Activated CD4-positive, CD25-positive, alpha-beta regulatory T cell treated with anti-CD3 and anti-CD28 coated beads, Interleukin-2, amount 50 U/mL, for 24 hours (primary cell): ENCODE data around the gene LRRC23.
"Not testable (repeated sequence)": the region's sequence is repeated elsewhere in the genome, so short reads cannot be mapped to it uniquely, and the experiment has no call there.

Experiments used
- ATAC-seq, 2 donors: fragments of 150-1000 bp; cut with Tn5 transposase; one replicate each; pipeline ENCODE4 v1.10.0; 2021; ENCODE audit warnings: mild to moderate bottlenecking in 1 of 2, moderate library complexity in 1 of 2

LRRC23 gene, protein sequence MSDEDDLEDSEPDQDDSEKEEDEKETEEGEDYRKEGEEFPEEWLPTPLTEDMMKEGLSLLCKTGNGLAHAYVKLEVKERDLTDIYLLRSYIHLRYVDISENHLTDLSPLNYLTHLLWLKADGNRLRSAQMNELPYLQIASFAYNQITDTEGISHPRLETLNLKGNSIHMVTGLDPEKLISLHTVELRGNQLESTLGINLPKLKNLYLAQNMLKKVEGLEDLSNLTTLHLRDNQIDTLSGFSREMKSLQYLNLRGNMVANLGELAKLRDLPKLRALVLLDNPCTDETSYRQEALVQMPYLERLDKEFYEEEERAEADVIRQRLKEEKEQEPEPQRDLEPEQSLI

DNA sequence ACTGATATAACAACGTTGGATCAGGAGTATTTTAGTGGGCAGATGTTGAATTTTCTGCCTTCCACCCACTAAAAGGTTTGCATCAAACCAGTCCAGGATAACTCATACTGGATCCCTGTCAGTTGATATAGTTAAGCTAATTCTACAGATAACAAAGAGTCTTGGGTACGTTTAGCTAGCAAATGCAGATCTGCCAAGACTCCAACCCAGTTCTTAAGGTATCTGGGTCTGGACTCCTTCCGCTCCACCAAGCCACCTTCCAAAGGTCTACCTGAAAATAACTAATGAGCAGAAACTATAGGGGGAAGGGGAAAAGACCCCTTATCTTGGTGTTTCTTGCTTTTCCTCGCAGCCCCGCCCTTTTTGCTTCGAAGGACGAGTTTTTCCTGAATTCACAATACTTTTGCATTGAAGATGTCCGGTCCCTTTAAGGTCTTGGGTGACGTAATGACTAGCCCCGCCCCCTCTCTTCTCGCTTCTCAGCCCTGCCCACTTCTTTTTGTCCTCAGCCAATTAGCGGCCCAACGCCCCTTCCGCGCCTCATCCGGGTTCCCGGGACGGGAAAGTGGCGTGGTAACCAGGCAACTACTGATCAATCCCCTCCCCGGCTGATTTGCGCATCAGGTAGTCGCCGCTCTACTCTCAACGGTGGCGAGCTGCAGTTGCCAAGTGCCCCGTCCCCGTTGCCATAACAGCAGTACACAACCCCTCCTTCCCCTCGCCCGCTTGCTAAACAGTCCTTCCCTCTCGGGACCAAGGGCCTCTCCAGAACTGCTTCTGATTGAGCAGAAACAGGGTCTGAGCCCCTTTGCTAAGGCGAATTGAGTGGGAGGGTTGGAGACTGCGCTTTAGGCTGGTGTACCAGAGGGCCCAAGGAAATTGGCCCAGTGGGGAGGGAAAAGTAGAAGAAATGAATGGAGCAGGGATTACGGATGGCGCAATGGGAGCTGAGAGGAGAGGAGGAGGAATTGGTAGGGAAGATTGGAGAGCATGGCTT lies at the start of gene LRRC23:
Gene LRRC23 (plus strand): TSS at position 543 of the 997 bp plus-strand sequence. CDS start 812 bp downstream, outside the sequence.
- ATAC-seq: peak; percentile 98 to 99

DNA sequence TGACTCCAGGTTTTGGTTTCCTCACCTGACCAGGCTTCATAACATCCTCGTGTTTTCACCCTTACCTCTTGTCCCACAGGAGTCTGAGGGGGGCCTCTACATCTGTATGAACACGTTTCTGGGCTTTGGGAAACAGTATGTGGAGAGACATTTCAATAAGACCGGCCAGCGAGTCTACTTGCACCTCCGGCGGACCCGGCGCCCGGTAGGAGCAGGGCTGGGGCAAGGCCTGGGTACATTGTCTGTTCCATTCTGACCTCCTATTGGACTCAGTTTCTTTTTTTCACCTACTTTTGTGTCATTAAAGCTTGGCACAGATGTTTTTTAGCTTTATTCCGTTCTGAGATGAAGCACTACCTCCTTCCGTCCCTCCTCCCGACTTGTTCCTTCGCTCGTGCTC lies 49.3 kb upstream of the LRRC23 start:
- no peak for ATAC-seq

DNA sequence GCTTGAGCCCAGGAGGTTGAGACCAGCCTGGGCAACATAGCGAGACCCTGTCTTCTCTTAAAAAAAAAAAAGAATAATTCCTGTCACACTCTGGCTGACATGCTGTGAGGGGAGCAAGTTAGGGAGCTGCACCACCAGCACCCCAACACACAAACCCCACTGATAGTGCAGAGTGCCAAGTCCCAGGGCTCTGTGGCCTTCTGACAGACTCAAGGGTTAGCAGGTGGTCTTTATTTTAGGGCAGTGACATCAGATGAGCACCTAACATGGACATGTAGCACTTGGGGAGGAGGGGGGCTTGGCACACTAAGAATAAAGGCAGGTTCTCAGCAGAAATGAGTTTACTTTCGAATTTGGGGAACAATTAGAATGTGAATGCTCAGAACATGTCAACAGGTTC lies 45.8 kb upstream of the LRRC23 start:
- ATAC-seq: no peak

DNA sequence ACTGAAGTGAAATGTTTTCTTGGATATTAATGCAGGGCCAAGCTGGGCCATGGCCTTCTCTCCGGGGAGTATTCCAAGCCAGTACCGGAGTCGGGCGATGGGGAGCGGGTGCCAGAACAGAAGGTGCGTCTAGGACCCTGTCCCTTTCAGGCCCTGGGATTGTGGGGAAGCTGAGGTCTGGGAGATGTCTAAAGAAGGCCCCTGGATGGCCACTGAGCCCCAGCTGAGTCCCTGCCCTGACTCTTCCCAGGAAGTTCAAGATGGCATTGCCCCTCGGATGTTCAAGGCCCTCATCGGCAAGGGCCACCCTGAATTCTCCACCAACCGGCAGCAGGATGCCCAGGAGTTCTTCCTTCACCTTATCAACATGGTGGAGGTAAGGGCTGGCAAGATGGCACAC lies 44.5 kb upstream of the LRRC23 start:
- ATAC-seq: no peak

DNA sequence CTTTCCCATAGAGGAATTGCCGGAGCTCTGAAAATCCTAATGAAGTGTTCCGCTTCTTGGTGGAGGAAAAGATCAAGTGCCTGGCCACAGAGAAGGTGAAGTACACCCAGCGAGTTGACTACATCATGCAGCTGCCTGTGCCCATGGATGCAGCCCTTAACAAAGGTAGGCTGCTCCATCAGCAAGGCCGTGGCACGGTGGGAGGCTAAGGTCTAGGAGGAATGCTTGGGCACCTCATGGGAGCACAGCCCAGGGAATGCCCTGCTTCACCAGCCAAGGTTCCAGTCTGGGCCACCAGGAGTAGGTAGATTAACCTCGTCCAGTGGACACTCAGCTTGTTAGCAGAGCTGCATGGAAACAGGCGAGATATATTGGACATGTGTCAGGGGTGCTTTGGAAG lies 43.7 kb upstream of the LRRC23 start:
- ATAC-seq: no peak

DNA sequence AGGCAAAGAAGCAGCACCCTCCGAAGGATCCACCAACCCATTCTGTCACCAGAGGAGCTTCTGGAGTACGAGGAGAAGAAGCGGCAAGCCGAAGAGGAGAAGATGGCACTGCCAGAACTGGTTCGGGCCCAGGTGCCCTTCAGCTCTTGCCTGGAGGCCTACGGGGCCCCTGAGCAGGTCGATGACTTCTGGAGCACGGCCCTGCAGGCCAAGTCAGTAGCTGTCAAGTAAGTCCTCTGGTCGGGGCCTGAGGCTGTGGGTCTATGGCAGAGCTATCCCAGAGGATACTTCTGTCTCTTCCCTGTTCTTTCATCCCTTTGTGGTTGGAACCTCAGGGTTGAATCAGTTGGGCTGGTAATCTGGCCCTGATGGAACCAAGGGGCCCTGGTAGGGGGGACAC lies 43.2 kb upstream of the LRRC23 start:
- ATAC-seq: no peak

DNA sequence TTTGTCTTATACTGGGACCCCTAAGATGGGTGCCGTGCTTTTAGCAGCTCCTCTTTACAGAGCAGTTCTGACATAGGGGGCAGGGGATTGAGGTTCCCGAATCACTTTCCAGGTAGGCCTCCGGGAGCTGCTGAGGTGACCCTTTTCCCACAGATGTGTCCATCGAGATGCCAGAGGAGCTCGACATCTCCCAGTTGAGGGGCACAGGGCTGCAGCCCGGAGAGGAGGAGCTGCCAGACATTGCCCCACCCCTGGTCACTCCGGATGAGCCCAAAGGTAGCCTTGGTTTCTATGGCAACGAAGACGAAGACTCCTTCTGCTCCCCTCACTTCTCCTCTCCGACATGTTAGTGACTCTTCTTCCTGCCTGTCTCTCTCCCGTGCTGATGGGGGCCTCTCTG lies 41.6 kb upstream of the LRRC23 start:
- ATAC-seq: no peak

DNA sequence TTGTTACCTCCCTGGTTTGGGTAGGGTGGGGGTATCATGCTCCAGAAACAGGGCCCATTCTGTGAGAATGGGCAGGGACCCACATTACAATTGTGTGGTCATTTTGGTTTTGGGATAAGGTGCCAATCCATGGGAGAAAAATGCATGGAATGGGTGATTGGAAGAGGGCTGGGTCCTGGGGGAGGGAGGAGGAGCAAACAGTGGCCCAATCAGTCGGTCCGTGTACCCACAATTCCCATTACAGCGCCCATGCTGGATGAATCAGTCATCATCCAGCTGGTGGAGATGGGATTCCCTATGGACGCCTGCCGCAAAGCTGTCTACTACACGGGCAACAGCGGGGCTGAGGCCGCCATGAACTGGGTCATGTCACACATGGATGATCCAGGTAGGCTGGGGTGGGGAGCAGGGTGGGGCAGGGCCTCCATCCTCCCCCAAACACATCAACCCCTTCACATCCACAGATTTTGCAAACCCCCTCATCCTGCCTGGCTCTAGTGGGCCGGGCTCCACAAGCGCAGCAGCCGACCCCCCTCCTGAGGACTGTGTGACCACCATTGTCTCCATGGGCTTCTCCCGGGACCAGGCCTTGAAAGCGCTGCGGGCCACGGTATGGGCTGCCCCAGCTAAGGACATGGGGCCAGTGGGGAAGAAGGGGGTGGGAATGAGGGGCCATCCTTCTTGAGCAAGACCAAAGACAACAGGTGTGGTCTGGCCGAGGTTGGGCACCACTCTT lies 40.9 kb upstream of the LRRC23 start:
- ATAC-seq: no peak

DNA sequence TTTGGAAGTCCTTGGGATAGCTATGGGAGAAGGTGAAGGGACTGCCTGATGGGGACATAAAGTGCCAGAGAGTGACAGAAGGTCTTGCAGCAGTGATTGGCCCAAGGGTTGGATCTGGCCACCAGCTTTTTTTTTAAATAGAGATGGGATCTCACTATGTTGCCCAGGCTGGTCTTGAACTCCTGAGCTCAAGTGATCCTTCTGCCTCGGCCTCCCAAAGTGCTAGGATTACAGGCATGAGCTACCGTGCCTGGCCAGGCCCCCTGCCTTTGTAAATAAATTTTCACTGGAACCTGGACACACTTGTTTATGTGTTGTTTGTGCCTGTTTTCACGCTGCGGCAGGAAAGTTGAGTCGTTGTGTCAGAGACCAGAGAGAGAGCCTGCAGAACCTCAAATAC lies 39.3 kb upstream of the LRRC23 start:
- not testable (repeated sequence) for ATAC-seq

DNA sequence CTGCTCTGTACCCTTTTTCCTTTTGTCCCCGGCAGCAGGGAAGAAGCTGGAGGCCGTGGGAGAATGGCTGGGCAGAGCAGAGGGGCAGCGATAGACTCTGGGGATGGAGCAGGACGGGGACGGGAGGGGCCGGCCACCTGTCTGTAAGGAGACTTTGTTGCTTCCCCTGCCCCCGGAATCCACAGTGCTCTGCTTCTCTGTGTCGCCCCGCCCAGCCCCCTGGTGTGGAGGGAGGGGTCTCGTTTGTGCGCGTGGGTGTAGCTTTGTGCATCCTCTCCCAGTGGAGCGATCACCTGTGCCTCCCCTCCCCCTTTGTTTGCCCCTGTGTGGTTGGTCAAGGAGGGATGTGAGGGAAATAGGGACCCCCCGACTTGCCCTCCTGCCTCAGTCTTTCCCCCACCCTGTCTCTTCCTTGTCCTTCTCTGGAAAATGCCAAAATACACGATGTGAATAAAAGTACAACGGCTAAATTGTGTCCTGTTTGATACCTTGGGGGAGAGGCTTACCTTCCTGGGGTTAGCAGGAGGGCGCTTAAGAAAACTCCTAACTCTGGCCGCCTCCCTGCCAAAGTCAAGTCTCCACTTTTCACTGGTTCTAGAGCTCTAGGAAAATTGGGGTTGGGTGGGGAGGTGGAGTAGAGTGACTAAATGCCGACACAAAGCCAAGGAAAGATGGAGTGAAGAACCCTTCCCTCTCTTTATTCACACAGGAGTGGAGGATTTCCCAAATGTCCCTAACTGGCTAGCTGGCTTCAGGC lies 38.3 kb upstream of the LRRC23 start:
- ATAC-seq: no peak

DNA sequence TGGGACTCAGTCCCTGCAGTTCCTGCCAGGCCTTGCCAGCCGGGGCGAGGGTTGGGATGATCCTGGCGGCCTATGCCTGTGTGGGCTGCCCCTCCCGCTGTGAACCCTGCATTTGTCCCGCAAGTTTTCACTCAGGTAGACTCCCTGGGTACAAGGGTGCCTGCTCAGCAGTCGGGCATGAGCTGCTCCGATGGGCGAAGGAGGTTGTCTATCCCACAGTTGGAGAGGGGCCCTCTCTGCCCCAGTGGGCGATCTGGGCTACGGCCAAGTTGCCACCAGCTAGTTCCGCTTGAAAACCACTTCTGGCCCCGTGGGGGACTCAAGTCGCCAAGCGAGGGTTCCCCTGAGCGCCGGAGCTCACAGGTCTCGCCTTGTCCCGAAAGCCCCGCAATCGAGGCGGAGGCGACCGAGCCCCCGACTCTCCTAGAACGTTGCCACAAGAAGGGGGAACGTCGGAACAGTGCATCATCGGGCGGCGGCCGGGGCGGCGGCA lies 37.7 kb upstream of the LRRC23 start:
- ATAC-seq: peak; percentile 1 to 2

DNA sequence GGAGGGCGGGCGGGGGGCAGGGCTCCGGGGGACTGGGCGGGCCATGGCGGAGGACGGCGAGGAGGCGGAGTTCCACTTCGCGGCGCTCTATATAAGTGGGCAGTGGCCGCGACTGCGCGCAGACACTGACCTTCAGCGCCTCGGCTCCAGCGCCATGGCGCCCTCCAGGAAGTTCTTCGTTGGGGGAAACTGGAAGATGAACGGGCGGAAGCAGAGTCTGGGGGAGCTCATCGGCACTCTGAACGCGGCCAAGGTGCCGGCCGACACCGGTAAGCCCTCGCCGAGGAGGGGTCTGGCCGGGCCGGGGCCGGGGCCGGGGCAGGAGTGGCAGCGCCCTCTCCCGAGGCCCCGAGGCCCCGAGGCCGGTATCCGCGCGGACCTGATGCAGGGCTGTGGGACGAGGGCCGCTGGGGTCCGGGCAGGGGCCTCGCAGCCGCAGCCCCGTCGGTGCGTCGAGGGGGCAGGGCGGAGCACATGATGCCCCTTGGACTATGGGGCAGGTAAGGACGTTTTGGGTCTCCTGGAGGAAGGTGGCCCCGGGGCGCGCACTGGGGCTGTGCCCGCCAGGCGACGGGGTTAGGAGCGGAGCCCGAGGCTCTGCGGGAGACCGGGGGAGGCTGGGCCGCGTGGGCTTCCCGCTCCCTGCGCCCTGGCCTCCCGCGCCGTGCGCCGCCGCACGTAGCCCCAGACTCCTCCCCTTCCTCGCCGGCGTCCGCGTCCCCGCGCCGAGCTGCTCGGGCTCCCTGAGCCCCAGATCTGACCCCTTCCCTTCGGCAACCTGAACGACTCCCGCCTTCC lies 37.0 kb upstream of the LRRC23 start, which contains the start of gene TPI1:
Gene TPI1 (plus strand): TSS at position 119 of the 798 bp plus-strand sequence. CDS start 36 bp downstream, at position 155.
- peak; percentile 69 to 75 for ATAC-seq

DNA sequence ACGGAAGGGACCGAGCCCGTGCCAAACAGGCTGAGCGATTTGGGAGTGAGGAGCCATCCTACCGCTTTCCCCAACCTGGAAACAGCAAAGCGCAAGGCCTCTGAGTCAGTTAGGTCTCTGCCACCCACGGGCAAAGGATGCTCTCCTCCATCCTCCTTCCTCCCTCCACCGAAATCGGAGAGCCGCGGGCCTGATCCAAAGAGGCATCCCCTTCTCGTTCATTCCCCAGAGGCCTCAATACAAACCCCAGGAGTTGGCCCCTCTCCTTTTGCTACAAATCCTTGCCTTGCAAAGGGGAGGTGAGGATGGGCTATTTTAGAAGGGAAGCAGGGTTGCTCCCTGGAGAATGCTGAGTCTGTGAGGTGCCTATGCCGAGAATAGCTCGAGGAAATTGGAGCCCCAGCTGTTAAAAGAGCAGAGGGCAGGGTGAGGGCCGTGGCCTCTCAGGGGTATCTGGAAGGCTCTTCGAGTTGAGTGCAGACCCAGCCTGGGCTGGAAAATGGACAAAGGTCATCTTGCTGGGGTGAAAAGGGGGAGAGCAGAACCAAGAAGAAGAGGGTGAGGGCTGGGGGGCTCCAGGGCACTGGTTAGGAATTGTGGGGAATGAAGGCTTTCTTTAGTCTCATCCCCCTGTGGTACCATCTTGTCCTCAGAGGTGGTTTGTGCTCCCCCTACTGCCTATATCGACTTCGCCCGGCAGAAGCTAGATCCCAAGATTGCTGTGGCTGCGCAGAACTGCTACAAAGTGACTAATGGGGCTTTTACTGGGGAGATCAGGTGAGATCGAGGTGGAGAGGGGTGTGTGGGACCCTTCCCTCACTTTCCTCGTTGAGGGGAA lies 36.2 kb upstream of the LRRC23 start:
- ATAC-seq: peak in 1 of 2 donors; percentile 3

DNA sequence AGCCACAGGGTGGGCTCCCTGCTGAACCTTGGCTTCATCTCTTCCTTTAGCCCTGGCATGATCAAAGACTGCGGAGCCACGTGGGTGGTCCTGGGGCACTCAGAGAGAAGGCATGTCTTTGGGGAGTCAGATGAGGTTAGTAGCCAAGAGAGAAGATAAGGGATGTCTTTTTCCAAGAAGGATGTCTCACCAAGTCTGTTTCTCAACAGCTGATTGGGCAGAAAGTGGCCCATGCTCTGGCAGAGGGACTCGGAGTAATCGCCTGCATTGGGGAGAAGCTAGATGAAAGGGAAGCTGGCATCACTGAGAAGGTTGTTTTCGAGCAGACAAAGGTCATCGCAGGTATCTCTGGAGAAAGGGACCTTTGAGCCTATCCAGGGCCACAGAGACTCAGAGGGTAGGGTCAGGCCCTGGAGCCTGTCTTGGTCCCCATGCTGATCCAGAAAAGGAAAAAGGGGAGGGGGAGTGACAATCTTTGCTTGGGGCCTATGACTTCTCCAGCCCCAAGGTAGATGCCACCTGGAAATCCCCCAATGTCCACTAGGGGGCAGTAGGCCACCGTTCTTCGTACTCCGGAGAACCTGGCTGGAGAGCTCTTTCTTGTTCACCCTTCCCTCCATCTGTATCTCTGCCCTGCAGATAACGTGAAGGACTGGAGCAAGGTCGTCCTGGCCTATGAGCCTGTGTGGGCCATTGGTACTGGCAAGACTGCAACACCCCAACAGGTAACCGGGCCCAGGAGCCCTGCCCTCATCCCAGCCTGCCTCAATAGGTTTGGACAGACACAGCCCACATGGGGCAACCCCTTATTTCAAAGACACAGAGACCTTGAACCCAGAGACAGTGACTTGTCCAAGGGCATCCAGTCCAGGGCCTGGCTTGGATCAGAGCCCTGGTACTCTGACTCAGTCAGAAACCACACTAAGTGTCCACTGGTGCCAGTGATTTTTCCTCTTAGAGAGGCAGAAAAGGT lies 35.3 kb upstream of the LRRC23 start:
- no peak for ATAC-seq

DNA sequence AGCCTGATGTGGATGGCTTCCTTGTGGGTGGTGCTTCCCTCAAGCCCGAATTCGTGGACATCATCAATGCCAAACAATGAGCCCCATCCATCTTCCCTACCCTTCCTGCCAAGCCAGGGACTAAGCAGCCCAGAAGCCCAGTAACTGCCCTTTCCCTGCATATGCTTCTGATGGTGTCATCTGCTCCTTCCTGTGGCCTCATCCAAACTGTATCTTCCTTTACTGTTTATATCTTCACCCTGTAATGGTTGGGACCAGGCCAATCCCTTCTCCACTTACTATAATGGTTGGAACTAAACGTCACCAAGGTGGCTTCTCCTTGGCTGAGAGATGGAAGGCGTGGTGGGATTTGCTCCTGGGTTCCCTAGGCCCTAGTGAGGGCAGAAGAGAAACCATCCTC lies 34.3 kb upstream of the LRRC23 start:
- ATAC-seq: not testable (repeated sequence)

DNA sequence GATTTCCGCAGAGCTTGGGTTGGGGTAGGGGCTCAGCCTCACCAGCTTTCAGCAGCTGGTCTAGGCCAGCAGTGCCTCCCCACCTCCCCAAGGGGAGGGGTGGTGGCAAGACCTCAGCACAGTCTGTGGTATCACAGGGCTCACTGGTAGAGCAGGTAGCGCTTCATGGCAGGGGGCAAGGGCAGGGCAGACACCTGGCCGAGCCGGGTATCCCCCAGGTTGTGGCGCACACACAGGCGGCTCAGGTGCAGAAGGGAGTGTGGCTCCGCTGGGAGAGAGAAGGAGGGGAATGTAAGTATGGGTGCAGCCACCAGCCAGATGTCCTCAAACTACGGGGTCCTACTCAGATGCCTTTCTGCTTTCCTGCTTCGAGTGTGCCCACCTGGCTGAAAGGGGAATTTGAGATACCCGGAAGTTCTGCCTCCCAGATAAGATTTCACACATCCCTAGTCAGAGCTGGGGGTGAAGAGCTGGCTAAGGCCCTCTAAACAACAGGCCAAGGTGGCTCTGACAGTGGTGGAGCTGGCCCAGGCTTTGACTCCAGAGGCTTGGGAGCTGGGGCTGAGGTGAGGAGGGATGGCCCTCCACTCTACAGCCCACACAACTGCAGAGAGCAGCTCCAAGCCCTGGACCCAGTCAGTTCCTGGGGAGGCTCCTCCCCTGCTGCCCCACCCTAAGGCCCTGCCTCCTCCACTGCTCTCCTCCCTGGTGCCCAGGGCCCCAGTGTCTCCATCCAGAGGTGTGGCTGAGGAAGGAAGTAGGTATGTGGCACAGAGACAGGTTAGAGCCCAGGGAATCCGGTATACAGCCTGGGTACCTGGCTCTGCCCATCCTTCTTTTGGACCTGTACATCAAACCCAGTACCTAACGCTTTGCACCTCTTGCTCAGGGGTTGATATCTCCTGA lies 33.3 kb upstream of the LRRC23 start:
- no peak for ATAC-seq
